Measurements from ENCODE around the gene FCSK. TPM values are rescaled to one million over a fixed set of nuclear protein-coding genes. Genes with fewer than 3 reads are reported as not detected.

Gene FCSK
- total and polyA plus RNA-seq, 2 of the 13 experiments (the other 11 are each of a cell fraction or from before 2014, with no cell fraction given): 9.1 to 19.2 TPM

- TF ChIP-seq MYC (CRISPR knock-in tag; IDR thresholded peaks at IDR 0.05; ENCODE audit: borderline replicate concordance) (no peak), ZNF563 (CRISPR knock-in tag; IDR thresholded peaks at IDR 0.05) (no peak), ZNF816 (CRISPR knock-in tag; IDR thresholded peaks at IDR 0.05; ENCODE audit: borderline replicate concordance) (peak; percentile 66; the same call in 1 of the 2 replicates), ARID5B (CRISPR knock-in tag; IDR thresholded peaks at IDR 0.05) (no peak), FOSL2 (CRISPR knock-in tag; IDR thresholded peaks at IDR 0.05) (no peak), ZNF224 (CRISPR knock-in tag; IDR thresholded peaks at IDR 0.05) (no peak), CREM (IDR thresholded peaks at IDR 0.05) (no peak), CREM (CRISPR knock-in tag; IDR thresholded peaks at IDR 0.05) (no peak), ZNF496 (CRISPR knock-in tag; IDR thresholded peaks at IDR 0.05; ENCODE audit: insufficient replicate concordance) (no peak), KMT2A (CRISPR knock-in tag; IDR thresholded peaks at IDR 0.05) (peak; percentile 19; the same call in 1 of the 2 replicates), PHF5A (CRISPR knock-in tag; IDR thresholded peaks at IDR 0.05; ENCODE audit: low read depth, unreplicated experiment) (no peak), ZGPAT (CRISPR knock-in tag; IDR thresholded peaks at IDR 0.05) (no peak), PHF20 (CRISPR knock-in tag; IDR thresholded peaks at IDR 0.05) (no peak), ZNF619 (CRISPR knock-in tag; IDR thresholded peaks at IDR 0.05) (0 out of 2 replicates have a peak, but pooled peaks have one; percentile 58), TMF1 (CRISPR knock-in tag; IDR thresholded peaks at IDR 0.05; ENCODE audit: low read depth) (no peak; the same call in 1 of the 2 replicates)
- TF ChIP-seq, protein P1, sequence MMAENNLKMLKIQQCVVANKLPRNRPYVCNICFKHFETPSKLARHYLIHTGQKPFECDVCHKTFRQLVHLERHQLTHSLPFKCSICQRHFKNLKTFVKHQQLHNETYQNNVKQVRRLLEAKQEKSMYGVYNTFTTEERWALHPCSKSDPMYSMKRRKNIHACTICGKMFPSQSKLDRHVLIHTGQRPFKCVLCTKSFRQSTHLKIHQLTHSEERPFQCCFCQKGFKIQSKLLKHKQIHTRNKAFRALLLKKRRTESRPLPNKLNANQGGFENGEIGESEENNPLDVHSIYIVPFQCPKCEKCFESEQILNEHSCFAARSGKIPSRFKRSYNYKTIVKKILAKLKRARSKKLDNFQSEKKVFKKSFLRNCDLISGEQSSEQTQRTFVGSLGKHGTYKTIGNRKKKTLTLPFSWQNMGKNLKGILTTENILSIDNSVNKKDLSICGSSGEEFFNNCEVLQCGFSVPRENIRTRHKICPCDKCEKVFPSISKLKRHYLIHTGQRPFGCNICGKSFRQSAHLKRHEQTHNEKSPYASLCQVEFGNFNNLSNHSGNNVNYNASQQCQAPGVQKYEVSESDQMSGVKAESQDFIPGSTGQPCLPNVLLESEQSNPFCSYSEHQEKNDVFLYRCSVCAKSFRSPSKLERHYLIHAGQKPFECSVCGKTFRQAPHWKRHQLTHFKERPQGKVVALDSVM (CRISPR knock-in tag; IDR thresholded peaks at IDR 0.05): no peak
- TF ChIP-seq, protein P2, sequence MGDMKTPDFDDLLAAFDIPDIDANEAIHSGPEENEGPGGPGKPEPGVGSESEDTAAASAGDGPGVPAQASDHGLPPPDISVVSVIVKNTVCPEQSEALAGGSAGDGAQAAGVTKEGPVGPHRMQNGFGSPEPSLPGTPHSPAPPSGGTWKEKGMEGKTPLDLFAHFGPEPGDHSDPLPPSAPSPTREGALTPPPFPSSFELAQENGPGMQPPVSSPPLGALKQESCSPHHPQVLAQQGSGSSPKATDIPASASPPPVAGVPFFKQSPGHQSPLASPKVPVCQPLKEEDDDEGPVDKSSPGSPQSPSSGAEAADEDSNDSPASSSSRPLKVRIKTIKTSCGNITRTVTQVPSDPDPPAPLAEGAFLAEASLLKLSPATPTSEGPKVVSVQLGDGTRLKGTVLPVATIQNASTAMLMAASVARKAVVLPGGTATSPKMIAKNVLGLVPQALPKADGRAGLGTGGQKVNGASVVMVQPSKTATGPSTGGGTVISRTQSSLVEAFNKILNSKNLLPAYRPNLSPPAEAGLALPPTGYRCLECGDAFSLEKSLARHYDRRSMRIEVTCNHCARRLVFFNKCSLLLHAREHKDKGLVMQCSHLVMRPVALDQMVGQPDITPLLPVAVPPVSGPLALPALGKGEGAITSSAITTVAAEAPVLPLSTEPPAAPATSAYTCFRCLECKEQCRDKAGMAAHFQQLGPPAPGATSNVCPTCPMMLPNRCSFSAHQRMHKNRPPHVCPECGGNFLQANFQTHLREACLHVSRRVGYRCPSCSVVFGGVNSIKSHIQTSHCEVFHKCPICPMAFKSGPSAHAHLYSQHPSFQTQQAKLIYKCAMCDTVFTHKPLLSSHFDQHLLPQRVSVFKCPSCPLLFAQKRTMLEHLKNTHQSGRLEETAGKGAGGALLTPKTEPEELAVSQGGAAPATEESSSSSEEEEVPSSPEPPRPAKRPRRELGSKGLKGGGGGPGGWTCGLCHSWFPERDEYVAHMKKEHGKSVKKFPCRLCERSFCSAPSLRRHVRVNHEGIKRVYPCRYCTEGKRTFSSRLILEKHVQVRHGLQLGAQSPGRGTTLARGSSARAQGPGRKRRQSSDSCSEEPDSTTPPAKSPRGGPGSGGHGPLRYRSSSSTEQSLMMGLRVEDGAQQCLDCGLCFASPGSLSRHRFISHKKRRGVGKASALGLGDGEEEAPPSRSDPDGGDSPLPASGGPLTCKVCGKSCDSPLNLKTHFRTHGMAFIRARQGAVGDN (CRISPR knock-in tag; IDR thresholded peaks at IDR 0.05): peak; percentile 54
Observed at GRCh38 chr16:70437582-70438557, 16.5 kb upstream of the FCSK start (continued).

Data from HepG2 (cell line).